ENCODE results near the gene NDP.
"Not testable (repeated sequence)": the region's sequence is repeated elsewhere in the genome, so short reads cannot be mapped to it uniquely, and the experiment has no call there.

NDP gene

GRCh38 chrX:43958529-43958928, 14.7 kb downstream of the NDP start:
- no peaks in the 10 kb centered on the region for H3K9me3 Mint-ChIP-seq
- peaks cover 8% of the 10 kb centered on the region for H3K27me3 Mint-ChIP-seq (ENCODE audit: low read depth)
- no peaks in the 10 kb centered on the region for H3K36me3 Mint-ChIP-seq (ENCODE audit: low read depth)
- H3K4me1 Mint-ChIP-seq (ENCODE audit: low read depth): peaks cover 5% of the 10 kb centered on the region
- H3K27ac Mint-ChIP-seq: no peak overlapping the region
- H3K4me3 Mint-ChIP-seq: no peak overlapping the region

GRCh38 chrX:43956034-43956433, 17.2 kb downstream of the NDP start:
- Mint-ChIP-seq H3K9me3 (no peaks in the 10 kb centered on the region), H3K27me3 (ENCODE audit: low read depth) (peaks cover 8% of the 10 kb centered on the region), H3K4me1 (ENCODE audit: low read depth) (peaks cover 5% of the 10 kb centered on the region), H3K4me3 (no peak overlapping the region), H3K36me3 (ENCODE audit: low read depth) (no peaks in the 10 kb centered on the region), H3K27ac (no peak overlapping the region)

DNA sequence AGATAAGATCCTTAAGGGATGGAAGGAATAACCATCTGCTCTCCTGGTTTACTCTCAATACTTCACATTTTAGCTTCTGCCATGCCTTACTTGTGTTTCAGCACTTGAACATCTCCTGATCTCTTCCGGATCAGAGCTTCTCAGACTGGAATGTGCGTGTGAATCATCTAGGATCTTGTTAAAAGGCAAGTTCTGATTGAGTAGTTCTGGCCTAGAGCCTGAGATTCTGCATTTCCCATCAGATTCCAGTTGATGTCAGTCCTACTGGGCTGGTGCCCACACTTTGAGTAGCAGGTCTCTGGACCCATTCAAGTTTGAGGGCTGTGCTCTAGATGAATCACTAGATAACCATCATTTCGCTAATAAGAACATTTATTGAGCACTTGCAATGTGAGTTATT, 20.0 kb downstream of the NDP start:
- Mint-ChIP-seq H3K9me3 (no peaks in the 10 kb centered on the region), H3K36me3 (ENCODE audit: low read depth) (no peaks in the 10 kb centered on the region), H3K4me3 (no peak overlapping the region), H3K4me1 (ENCODE audit: low read depth) (peaks cover 2% of the 10 kb centered on the region), H3K27ac (no peak overlapping the region), H3K27me3 (ENCODE audit: low read depth) (peaks cover 3% of the 10 kb centered on the region)

GRCh38 chrX:43949669-43950068, 23.5 kb downstream of the NDP start:
- no peaks in the 10 kb centered on the region for H3K27me3 Mint-ChIP-seq (ENCODE audit: low read depth)
- no peaks in the 10 kb centered on the region for H3K9me3 Mint-ChIP-seq
- H3K4me1 Mint-ChIP-seq (ENCODE audit: low read depth): peaks cover 2% of the 10 kb centered on the region
- H3K27ac Mint-ChIP-seq: no peak overlapping the region
- no peaks in the 10 kb centered on the region for H3K36me3 Mint-ChIP-seq (ENCODE audit: low read depth)
- no peak overlapping the region for H3K4me3 Mint-ChIP-seq

GRCh38 chrX:43940816-43941474, 32.2 kb downstream of the NDP start:
- no peaks in the 10 kb centered on the region for H3K9me3 Mint-ChIP-seq
- no peaks in the 10 kb centered on the region for H3K4me1 Mint-ChIP-seq (ENCODE audit: low read depth)
- H3K27me3 Mint-ChIP-seq (ENCODE audit: low read depth): no peaks in the 10 kb centered on the region
- H3K36me3 Mint-ChIP-seq (ENCODE audit: low read depth): no peaks in the 10 kb centered on the region
- no peak overlapping the region for H3K4me3 Mint-ChIP-seq
- no peak overlapping the region for H3K27ac Mint-ChIP-seq

GRCh38 chrX:43939187-43939926, 33.8 kb downstream of the NDP start:
- Mint-ChIP-seq H3K9me3 (no peaks in the 10 kb centered on the region), H3K27ac (no peak overlapping the region), H3K4me3 (no peak overlapping the region), H3K36me3 (ENCODE audit: low read depth) (no peaks in the 10 kb centered on the region), H3K27me3 (ENCODE audit: low read depth) (no peaks in the 10 kb centered on the region), H3K4me1 (ENCODE audit: low read depth) (no peaks in the 10 kb centered on the region)

DNA sequence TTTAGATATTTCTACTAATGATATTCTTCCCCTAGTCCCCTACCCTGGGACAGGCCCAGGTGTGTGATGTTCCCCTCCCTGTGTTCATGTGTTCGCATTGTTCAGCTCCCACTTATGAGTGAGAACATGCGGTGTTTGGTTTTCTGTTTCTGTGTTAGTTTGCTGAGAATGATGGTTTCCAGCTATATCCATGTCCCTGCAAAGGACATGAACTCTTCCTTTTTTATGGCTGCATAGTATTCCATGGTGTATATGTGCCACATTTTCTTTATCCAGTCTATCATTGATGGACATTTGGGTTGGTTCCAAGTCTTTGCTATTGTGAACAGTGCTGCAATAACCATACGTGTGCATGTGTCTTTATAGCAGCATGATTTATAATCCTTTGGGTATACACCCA, 51.2 kb downstream of the NDP start:
- H3K4me3 Mint-ChIP-seq; H3K27me3 Mint-ChIP-seq (ENCODE audit: low read depth); H3K4me1 Mint-ChIP-seq (ENCODE audit: low read depth); H3K9me3 Mint-ChIP-seq; H3K27ac Mint-ChIP-seq; H3K36me3 Mint-ChIP-seq (ENCODE audit: low read depth): not testable (repeated sequence)

DNA sequence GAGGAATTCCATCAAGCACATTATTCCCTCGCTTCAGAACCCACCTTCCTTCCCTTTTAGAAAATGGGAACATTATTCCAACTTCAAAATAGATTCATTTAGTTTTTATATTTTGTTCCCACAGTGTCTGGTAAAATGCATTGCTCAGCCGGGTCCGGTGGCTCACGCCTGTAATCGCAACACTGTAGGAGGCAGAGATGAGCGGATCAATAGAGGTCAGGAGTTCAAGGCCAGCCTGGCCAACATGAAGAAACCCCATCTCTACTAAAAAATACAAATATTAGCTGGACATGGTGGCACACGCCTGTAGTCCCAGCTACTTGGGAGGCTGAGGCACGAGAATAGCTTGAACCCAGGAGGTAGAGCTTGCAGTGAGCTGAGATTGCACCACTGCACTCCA, 62.4 kb downstream of the NDP start:
- not testable (repeated sequence) for H3K9me3 Mint-ChIP-seq; H3K4me1 Mint-ChIP-seq (ENCODE audit: low read depth); H3K27ac Mint-ChIP-seq; H3K4me3 Mint-ChIP-seq; H3K27me3 Mint-ChIP-seq (ENCODE audit: low read depth); H3K36me3 Mint-ChIP-seq (ENCODE audit: low read depth)

DNA sequence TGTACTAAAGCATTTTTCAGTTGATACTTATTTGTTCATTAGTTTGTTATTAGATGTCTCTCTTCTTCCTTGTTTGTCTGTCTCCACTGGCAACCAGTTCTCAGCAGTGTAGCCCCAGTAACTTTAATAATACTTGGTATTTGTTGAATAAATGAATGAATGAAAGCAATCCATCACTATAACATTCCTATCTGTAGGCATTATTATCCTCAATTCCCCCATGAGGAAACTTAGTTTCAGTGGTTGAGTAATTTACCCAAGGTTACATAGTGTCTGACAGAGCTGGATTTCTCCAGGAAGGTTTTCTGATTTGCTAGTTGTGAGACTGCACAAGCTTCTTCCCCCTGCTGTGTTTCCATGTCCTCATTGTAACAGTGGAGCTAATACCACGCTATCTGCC, 63.2 kb downstream of the NDP start:
- Mint-ChIP-seq H3K9me3 (no peaks in the 10 kb centered on the region), H3K4me3 (no peak overlapping the region), H3K27ac (no peak overlapping the region), H3K27me3 (ENCODE audit: low read depth) (peaks cover 3% of the 10 kb centered on the region), H3K36me3 (ENCODE audit: low read depth) (no peaks in the 10 kb centered on the region), H3K4me1 (ENCODE audit: low read depth) (no peaks in the 10 kb centered on the region)

DNA sequence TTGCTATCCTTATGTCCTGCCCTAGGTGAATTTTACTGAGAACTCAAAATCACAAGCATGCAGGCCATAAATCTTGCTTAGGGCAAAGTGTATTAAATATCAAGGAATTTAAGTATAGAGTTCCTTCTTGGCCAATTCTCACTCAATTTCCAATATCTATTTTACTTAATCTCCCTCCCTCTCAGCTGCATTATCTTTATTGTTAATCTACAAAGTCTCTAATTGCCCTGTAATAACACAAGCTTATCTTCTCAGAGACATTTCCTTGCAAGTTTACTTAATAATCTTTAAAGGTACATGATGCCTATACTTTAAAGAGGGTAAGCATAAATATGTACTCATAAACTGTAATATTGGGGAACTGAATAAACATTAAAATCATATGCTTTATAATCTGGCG, 64.0 kb downstream of the NDP start:
- H3K4me1 Mint-ChIP-seq (ENCODE audit: low read depth): no peaks in the 10 kb centered on the region
- no peaks in the 10 kb centered on the region for H3K36me3 Mint-ChIP-seq (ENCODE audit: low read depth)
- no peaks in the 10 kb centered on the region for H3K9me3 Mint-ChIP-seq
- peaks cover 3% of the 10 kb centered on the region for H3K27me3 Mint-ChIP-seq (ENCODE audit: low read depth)
- no peak overlapping the region for H3K27ac Mint-ChIP-seq
- no peak overlapping the region for H3K4me3 Mint-ChIP-seq

DNA sequence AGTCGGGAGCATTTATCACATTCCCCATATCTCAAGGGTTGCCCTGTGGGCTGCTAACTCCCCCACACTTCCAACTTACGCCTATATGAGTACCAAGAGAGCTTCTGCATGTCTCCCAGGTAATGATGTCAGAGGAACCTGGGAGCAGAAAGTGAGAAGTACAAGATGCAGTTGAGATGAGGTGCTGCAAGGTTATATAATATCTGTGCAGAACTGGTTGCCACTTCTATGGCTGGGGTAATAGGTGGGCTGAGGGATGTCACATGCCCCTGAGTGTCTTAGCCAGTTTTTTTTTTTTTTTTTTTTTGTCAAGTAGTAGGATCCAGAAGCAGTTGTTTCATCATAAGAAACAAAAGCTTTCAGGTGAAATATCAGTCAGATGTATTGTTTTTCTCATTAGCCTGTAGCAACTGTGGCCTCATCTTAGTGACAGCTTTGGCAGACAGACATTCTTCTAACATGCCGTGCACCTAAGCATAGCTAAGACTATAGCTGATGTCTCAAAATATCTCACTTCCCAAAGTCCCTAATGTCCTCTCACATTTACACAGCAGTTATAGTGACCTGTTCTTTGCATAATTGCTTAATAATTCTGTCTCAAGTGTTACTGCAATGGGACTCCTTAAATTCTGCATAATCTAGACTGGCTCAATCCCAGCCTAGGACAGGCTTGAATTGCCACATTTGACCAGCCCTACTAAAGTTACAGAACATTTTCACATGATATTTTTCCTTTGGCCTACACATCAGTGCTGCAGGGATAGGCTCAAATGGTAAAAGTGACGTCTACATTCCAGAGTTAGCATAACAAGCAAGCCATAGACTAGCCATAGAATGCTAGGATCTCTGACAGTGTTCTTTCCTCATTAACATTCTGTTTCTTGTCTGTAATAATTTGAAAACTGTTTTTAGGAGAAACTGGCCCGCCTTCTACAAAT, 73.0 kb downstream of the NDP start:
- H3K27ac Mint-ChIP-seq: no peak overlapping the region
- H3K36me3 Mint-ChIP-seq (ENCODE audit: low read depth): no peaks in the 10 kb centered on the region
- no peaks in the 10 kb centered on the region for H3K27me3 Mint-ChIP-seq (ENCODE audit: low read depth)
- no peaks in the 10 kb centered on the region for H3K9me3 Mint-ChIP-seq
- no peaks in the 10 kb centered on the region for H3K4me1 Mint-ChIP-seq (ENCODE audit: low read depth)
- H3K4me3 Mint-ChIP-seq: no peak overlapping the region
